Kidney tubule cell (primary cell): ENCODE data around the gene CLHC1.

Source experiments
- DNase-seq: peaks from one replicate; pipeline ENCODE4 v3.0.0-alpha.2; 2018; ENCODE audit warnings: low spot score

CLHC1 gene

GRCh38 chr2:55169359-55169758 is 62.7 kb downstream of the CLHC1 start:
- DNase-seq, result no peak

GRCh38 chr2:55168221-55169154 is 63.6 kb downstream of the CLHC1 start:
- DNase-seq, result peak; percentile 70

- DNase-seq, result peak; percentile 83
Observed at GRCh38 chr2:55165626-55166025, 66.5 kb downstream of the CLHC1 start.

- peak; percentile 13 for DNase-seq
Observed at GRCh38 chr2:55164534-55165480, 67.3 kb downstream of the CLHC1 start.

- peak; percentile 46 for DNase-seq
Observed at GRCh38 chr2:55163941-55164390, 68.1 kb downstream of the CLHC1 start.

GRCh38 chr2:55163274-55163721 is 68.8 kb downstream of the CLHC1 start:
- peak; percentile 86 for DNase-seq

GRCh38 chr2:55162284-55163006 is 69.6 kb downstream of the CLHC1 start:
- no peak for DNase-seq

- no peak for DNase-seq
Observed at GRCh38 chr2:55161295-55162210, 70.5 kb downstream of the CLHC1 start.

- no peak for DNase-seq
Observed at GRCh38 chr2:55160422-55160821, 71.7 kb downstream of the CLHC1 start.

- DNase-seq, result no peak
Observed at GRCh38 chr2:55159752-55160151, 72.3 kb downstream of the CLHC1 start.

GRCh38 chr2:55159037-55159651 is 72.9 kb downstream of the CLHC1 start:
- peak; percentile 43 for DNase-seq

GRCh38 chr2:55158111-55158814 is 73.8 kb downstream of the CLHC1 start:
- DNase-seq, result no peak

GRCh38 chr2:55157474-55157884 is 74.6 kb downstream of the CLHC1 start:
- DNase-seq, result peak; percentile 18

GRCh38 chr2:55156984-55157383 is 75.1 kb downstream of the CLHC1 start:
- DNase-seq, result no peak

GRCh38 chr2:55156326-55156725 is 75.8 kb downstream of the CLHC1 start:
- DNase-seq, result peak; percentile 6

- DNase-seq, result peak; percentile 25
Observed at GRCh38 chr2:55155764-55156281, 76.3 kb downstream of the CLHC1 start.

- DNase-seq, result no peak
Observed at GRCh38 chr2:55155206-55155605, 76.9 kb downstream of the CLHC1 start.

GRCh38 chr2:55154525-55155030 is 77.5 kb downstream of the CLHC1 start:
- DNase-seq, result no peak
